ENCODE results near the gene ZNF653. TPM values are rescaled to one million over a fixed set of nuclear protein-coding genes. Genes with fewer than 3 reads are reported as not detected.

The ZNF653 gene
- total and polyA plus RNA-seq, 9 of the 15 experiments (the other 6 are each of a cell fraction or from before 2014, with no cell fraction given) = 1.6 to 8.0 (median 4.2) TPM; not detected in 2

DNA sequence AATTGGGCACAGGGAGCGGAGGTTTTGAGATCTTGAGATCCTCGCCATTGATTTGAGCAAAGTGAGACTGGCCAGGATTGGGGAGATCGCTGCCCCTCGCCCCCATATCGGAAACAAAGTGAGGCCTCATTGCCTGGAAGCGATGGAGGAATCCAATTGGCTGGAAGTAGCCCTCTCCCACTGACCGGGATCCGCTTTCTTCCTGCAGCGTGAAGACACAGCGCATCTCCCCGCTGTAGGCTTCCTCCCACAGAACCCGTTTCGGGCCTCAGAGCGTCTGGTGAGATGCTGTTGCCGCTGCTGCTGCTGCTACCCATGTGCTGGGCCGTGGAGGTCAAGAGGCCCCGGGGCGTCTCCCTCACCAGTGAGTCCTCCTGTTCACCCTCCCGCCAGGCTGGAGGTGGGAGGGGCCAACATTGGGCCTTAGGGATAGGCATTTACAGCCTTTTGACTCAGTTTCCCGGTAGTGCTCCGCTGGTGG, 69.8 kb downstream of the ZNF653 start (continued):
- TF ChIP-seq, protein P1, sequence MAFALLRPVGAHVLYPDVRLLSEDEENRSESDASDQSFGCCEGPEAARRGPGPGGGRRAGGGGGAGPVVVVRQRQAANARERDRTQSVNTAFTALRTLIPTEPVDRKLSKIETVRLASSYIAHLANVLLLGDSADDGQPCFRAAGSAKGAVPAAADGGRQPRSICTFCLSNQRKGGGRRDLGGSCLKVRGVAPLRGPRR (CRISPR knock-in tag; IDR thresholded peaks at IDR 0.05) = no peak
- TF ChIP-seq POLR2A (conservative IDR thresholded peaks at IDR 0.05) = peak; percentile 32; the same call in 1 of the 2 replicates
- TF ChIP-seq, protein P2, sequence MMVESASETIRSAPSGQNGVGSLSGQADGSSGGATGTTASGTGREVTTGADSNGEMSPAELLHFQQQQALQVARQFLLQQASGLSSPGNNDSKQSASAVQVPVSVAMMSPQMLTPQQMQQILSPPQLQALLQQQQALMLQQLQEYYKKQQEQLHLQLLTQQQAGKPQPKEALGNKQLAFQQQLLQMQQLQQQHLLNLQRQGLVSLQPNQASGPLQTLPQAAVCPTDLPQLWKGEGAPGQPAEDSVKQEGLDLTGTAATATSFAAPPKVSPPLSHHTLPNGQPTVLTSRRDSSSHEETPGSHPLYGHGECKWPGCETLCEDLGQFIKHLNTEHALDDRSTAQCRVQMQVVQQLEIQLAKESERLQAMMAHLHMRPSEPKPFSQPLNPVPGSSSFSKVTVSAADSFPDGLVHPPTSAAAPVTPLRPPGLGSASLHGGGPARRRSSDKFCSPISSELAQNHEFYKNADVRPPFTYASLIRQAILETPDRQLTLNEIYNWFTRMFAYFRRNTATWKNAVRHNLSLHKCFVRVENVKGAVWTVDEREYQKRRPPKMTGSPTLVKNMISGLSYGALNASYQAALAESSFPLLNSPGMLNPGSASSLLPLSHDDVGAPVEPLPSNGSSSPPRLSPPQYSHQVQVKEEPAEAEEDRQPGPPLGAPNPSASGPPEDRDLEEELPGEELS (CRISPR knock-in tag; IDR thresholded peaks at IDR 0.05; ENCODE audit: borderline replicate concordance) = 0 out of 2 replicates have a peak, but pooled peaks have one; percentile 7
- TF ChIP-seq, protein P3, sequence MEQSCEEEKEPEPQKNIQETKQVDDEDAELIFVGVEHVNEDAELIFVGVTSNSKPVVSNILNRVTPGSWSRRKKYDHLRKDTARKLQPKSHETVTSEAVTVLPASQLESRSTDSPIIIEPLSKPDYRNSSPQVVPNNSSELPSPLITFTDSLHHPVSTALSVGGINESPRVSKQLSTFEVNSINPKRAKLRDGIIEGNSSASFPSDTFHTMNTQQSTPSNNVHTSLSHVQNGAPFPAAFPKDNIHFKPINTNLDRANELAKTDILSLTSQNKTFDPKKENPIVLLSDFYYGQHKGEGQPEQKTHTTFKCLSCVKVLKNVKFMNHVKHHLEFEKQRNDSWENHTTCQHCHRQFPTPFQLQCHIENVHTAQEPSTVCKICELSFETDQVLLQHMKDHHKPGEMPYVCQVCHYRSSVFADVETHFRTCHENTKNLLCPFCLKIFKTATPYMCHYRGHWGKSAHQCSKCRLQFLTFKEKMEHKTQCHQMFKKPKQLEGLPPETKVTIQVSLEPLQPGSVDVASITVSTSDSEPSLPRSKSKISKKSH (CRISPR knock-in tag; IDR thresholded peaks at IDR 0.05) = no peak
- no peak for TF ChIP-seq MTA3 (IDR thresholded peaks at IDR 0.05; ENCODE audit: borderline replicate concordance)
- TF ChIP-seq LCOR (CRISPR knock-in tag; IDR thresholded peaks at IDR 0.05) = no peak
- TF ChIP-seq, protein P4, sequence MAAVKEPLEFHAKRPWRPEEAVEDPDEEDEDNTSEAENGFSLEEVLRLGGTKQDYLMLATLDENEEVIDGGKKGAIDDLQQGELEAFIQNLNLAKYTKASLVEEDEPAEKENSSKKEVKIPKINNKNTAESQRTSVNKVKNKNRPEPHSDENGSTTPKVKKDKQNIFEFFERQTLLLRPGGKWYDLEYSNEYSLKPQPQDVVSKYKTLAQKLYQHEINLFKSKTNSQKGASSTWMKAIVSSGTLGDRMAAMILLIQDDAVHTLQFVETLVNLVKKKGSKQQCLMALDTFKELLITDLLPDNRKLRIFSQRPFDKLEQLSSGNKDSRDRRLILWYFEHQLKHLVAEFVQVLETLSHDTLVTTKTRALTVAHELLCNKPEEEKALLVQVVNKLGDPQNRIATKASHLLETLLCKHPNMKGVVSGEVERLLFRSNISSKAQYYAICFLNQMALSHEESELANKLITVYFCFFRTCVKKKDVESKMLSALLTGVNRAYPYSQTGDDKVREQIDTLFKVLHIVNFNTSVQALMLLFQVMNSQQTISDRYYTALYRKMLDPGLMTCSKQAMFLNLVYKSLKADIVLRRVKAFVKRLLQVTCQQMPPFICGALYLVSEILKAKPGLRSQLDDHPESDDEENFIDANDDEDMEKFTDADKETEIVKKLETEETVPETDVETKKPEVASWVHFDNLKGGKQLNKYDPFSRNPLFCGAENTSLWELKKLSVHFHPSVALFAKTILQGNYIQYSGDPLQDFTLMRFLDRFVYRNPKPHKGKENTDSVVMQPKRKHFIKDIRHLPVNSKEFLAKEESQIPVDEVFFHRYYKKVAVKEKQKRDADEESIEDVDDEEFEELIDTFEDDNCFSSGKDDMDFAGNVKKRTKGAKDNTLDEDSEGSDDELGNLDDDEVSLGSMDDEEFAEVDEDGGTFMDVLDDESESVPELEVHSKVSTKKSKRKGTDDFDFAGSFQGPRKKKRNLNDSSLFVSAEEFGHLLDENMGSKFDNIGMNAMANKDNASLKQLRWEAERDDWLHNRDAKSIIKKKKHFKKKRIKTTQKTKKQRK (IDR thresholded peaks at IDR 0.05; ENCODE audit: borderline replicate concordance, low read depth, low read length) = no peak
- TF ChIP-seq, protein P5, sequence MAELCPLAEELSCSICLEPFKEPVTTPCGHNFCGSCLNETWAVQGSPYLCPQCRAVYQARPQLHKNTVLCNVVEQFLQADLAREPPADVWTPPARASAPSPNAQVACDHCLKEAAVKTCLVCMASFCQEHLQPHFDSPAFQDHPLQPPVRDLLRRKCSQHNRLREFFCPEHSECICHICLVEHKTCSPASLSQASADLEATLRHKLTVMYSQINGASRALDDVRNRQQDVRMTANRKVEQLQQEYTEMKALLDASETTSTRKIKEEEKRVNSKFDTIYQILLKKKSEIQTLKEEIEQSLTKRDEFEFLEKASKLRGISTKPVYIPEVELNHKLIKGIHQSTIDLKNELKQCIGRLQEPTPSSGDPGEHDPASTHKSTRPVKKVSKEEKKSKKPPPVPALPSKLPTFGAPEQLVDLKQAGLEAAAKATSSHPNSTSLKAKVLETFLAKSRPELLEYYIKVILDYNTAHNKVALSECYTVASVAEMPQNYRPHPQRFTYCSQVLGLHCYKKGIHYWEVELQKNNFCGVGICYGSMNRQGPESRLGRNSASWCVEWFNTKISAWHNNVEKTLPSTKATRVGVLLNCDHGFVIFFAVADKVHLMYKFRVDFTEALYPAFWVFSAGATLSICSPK (IDR thresholded peaks at IDR 0.05; ENCODE audit: borderline replicate concordance) = 0 out of 2 replicates have a peak, but pooled peaks have one; percentile 9
- TF ChIP-seq RNF2 (IDR thresholded peaks at IDR 0.05) = no peak

Data from K562 (cell line).